Jurkat, Clone E6-1 (cell line): ENCODE measurements around the gene PTPN7.
"Not testable (repeated sequence)": the region's sequence is repeated elsewhere in the genome, so short reads cannot be mapped to it uniquely, and the experiment has no call there.

Experiments used
- DNase-seq: peaks from one replicate; pipeline ENCODE4 v3.0.0-alpha.2; 2011; ENCODE audit warnings: low read depth, low spot score
- H3K4me3 ChIP-seq: 2 replicates; pipeline ENCODE4 v1.5.1; 2011; ENCODE audit warnings: mild to moderate bottlenecking, low read length, control low read depth, moderate library complexity

The PTPN7 gene

DNA sequence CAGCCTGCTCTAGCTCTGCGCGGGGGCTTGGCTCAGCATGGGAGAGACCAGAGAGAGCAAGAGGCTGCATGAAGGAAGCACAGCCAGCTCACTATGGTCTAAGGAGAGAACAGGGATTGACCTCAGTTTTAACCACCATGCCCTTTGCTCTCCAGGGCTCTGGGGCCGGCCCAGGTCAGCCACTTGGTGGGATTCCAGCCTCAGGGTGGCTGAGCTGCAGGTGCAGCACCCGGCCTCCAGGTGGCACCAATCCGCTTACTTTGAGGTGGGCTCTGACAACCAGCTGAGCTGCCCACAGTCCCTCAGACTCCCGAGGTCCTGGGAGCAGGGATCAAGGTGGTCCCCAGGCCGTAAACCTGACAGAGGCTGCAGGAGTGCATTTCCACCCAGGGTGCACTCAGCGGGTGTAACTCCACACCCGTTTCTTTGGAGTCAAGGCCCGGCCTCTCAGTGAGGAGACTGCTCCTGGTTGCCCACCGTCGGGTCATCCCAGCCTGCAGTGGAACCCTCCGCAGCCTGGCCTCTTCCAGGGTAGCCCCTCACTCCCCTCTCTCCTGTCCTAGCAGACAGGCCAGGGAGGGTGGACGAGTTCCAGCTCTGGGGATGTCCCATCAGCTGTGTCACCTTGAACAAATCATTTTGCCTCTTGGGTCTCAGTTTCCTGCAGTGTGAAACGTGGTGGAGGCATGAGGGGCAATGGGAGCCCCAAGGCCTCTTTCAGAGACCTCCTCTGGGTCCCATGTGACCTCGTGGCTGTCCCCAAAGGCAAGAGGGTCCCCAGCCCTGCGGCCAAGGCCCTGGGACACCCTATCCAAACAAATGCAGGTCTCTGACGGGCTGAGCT is 32.6 kb upstream of the PTPN7 start:
- H3K4me3 ChIP-seq: no peak overlapping the region
- no peak for DNase-seq

DNA sequence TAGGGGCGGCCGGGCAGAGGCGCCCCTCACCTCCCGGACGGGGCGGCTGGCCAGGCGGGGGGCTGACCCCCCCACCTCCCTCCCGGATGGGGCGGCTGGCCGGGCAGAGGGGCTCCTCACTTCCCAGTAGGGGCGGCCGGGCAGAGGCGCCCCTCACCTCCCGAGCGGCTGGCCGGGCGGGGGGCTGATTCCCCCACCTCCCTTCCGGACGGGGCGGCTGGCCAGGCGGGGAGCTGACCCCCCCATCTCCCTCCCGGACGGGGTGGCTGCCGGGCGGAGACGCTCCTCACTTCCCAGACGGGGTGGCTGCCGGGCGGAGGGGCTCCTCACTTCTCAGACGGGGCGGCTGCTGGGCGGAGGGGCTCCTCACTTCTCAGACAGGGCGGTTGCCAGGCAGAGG is 31.0 kb upstream of the PTPN7 start:
- DNase-seq, H3K4me3 ChIP-seq: not testable (repeated sequence)

- H3K4me3 ChIP-seq: no peak overlapping the region
- no peak for DNase-seq
Measured at GRCh38 chr1:202189918-202190715, 29.7 kb upstream of the PTPN7 start.

GRCh38 chr1:202189001-202189790 is 28.8 kb upstream of the PTPN7 start:
- H3K4me3 ChIP-seq: no peak overlapping the region
- DNase-seq: peak; percentile 45

DNA sequence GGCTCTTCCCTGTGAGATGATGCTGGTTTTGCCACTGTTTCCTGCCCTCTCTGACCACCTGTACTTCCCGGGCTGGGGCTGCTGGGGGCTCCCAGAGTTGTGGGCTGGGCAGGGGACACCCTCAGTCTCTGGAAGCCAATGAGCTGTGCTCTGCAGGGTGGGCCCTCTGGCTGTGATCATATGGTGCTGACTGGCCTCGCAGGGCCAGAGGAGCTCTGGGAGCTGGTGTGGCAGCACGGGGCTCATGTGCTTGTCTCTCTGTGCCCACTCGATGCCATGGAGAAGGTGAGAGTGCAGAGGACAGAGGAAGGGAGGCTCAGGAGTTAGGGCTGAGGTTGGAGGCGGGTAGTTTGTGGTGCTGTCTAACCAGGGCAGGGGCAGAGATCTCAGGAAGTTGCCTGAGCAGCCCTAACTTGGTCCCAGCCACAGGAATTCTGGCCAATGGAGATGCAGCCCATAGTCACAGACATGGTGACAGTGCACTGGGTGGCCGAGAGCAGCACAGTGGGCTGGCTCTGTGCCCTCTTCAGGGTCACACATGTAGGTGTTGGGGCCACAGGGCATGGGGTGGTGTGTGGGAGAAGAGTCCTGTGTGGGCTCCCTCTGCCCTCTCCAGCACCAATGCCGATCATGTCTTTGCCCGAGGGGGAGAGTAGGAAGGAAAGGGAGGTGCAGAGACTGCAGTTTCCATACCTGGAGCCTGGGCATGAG is 27.4 kb upstream of the PTPN7 start:
- no peak for DNase-seq
- no peak overlapping the region for H3K4me3 ChIP-seq

- no peak overlapping the region for H3K4me3 ChIP-seq
- DNase-seq: no peak
Measured at GRCh38 chr1:202187041-202187671, 26.8 kb upstream of the PTPN7 start.

- H3K4me3 ChIP-seq: no peak overlapping the region
- DNase-seq: no peak
Measured at GRCh38 chr1:202186327-202186726, 25.9 kb upstream of the PTPN7 start.

DNA sequence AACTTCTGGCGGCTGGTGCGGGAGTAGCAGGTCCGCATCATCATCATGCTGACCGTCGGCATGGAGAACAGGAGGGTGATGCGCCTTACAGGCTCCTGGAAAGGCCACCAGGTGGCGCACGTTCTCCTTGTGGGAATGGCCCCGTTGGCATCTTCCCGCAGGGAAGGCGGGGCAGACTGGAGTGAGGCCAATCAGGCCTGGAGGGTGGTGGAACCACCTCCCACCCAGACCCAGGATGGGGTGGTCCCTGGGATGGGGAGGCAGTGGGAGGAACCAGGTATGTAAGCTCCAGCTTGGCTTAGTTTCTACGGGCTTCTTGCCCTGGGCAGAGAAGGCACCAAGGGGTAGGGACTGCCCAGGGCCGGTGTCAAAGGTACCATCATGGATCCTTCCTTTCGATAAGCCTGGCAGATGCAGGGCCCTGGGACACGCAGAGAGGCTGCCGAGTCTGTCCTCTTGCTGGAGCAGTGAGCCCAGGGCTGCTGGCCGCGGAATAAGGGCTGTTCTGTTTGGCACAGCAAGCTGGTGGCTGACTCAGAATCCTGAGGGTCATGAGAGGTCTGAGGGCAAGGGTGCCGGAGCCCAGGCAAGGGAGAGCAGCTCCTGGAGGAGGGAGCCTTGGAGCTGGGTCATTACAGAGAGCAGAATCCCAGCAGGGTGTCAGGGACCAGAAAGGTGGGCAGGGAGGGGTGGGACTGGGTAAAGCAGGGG is 24.5 kb upstream of the PTPN7 start:
- no peak overlapping the region for H3K4me3 ChIP-seq
- peak; percentile 73 for DNase-seq

- no peak overlapping the region for H3K4me3 ChIP-seq
- no peak for DNase-seq
Measured at GRCh38 chr1:202182040-202182877, 21.9 kb upstream of the PTPN7 start.

DNA sequence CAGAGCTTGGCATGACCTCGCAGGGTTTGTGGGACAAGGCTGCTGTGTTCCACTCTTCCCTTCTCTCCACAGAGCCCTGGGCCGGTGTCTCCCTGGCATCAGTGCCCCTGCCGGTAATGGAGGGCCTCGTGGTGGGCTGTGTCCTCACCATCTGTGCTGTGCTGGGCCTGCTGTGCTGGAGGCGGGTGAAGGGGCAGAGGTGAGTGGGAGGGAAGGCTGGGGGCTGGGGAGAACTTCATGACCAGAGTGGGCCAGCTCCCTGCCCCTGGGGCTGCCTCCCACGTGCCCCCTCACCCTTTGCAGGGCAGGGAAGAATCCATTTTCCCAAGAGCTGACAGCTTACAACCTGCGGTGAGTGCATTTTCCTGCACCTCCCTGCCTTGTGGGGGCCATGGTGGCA is 21.2 kb upstream of the PTPN7 start:
- DNase-seq: no peak
- no peak overlapping the region for H3K4me3 ChIP-seq

DNA sequence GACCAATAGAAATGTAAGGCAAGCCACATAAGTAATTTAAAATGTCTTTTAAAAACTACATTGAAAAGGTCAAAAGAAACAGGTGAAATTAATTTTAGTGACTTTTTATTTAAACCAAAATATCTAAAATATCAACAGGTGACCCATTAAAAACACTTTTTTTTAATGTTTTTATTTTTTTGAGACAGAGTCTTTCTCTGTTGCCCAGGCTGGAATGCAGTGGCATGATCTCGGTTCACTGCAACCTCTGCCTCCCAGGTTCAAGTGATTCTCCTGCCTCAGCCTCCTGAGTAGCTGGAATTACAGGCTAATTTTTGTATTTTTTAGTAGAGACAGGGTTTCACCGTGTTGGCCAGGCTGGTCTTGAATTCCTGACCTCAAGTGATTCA is 20.3 kb upstream of the PTPN7 start:
- DNase-seq, H3K4me3 ChIP-seq: not testable (repeated sequence)

DNA sequence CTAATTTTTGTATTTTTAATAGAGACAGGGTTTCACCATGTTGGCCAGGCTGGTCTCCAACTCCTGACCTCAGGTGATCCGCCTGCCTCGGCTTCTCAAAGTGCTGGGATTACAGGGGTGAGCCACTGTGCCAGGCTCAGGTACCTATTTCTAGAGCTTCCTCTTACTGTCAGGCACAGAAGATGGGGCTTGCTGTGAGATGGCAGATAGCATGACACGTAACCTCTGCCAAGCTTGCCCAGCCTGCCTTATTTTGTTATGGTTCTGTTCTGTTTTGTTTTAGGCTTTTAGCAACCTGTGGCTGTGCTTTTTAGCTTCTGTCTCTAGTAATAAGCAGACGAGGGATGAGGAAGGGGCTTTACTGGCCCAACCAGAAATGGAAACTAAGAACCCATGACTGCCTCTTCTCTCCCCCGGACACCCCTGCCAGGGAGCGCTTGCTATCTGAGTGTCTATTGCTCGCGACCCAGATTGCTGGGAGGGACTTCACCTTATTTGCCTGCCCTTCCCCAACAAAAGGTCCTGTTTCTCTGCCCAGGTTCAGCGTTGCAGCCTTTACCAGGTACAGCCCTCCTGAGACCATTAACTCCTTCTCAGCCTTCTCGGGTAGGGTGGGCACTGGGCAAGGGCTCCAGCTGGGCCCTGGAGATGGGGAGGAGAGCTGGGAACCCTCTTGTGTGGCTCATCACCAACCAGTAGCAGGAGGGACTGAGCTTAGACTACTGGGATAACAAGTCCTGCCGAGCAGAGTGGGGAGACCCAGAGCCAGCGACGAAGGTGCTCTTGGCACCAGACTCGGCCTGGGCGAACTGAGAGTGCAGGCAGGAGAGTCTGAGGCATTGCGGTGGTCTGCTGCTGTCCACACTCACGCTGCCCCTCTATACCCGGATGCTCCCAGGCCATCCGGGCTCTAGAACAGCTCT is 19.7 kb upstream of the PTPN7 start:
- H3K4me3 ChIP-seq: no peak overlapping the region
- no peak for DNase-seq

DNA sequence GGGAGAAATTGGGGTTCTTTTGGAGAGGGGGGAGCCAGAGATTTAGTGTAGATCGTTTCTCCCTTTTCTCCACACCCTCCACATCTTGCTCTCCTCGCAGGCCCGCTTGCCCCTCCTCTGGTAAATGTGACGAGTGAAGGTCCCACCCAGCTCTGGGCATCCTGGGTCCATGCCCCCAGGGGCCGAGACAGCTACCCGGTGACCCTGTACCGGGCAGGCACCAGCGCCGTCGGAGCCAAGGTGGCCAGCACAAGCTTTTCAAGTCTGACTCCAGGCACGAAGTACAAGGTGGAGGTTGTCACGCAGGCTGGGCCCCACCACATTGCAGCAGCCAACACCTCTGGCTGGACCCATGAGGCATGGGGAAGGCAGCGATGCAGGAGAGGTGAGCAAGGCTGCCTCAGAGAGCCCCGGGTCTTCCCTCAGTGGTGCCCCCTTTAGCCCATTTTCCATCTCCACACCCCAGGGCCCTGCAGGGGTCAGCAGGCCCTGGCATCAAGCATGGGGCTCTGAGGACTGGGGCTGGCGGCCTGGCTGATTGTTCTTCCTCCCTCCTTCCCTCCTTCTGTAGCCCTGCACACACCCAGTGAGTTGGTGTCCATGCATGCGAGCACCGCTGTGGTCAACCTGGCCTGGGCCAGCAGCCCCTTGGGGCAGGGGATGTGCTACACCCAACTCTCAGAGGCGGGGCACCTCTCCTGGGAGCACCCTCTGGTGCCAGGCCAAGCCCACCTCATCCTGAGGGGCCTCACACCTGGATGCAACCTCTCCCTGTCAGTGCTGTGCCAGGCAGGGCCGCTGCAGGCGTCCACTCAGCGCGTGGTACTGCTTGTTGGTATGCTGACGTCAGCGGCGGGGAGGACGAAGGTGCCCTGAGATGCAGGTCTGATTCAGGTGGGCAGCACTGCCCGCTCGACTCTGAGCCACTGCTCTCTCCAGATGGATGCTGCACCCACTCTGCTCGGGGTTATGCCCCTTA is 16.8 kb upstream of the PTPN7 start:
- DNase-seq: no peak
- no peak overlapping the region for H3K4me3 ChIP-seq

DNA sequence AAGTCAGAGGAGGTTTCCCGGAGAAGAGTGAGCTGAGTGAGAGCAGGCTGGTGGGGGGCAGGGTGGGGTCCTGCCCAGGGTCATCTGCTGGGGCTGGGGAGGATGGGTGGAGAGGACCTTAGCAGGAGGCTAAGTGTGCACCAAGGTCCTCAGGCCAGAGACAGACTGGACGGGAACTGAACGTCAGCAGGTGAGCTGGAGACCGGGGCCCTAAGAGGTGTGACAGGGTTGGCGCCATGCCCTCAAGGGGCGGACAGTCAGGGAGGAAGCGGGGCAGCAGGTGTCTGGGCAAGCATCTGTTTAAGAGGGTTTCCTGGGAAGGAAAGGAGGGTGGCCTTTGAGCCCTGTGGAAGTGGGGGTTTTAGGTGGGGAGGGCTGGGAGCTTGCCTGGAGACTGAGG is 13.6 kb upstream of the PTPN7 start:
- no peak for DNase-seq
- H3K4me3 ChIP-seq: no peak overlapping the region

GRCh38 chr1:202172015-202172355 is 11.6 kb upstream of the PTPN7 start:
- DNase-seq: no peak

More at GRCh38 chr1:202172015-202172355, 11.6 kb upstream of the PTPN7 start:
- no peak overlapping the region for H3K4me3 ChIP-seq
